ENCODE results near the gene PRSS48.
A peak's percentile ranks its signal among the peaks of the same experiment; 100 is the strongest.

PRSS48 gene

DNA sequence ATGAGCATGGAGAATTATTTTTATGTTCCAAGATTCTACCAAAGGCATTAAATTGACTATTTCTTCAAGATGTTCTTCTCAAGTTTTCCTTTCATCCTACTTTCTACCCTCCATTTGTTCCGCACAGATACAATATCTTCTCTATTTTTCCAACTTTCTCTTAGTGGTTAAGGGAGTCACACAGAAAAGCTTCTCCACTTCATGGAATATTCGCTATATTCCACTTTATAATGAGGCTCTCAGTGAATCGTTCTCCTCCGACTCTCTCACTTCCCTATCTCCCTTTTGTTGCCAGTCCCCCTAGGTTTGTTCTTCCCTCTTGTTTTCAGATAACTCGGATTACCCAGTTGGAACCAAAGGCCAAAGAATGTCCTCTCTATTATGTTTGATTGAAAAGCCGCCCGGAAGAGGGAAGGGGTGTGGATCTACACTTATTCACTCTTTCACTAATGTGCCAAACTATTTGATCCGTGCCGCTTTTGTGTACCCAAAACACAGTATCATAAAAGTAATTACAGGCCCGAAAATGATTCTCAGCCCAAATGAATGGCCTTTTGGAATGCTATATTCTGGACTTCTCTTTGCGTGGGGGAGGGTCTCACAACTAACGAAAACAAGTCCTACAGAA is 47.3 kb downstream of the PRSS48 start:
- DNase-seq (ENCODE audit: low read depth), result no peak
- H3K4me3 ChIP-seq (ENCODE audit: low read depth, low read length), result no peak overlapping the region
- no peak for TF ChIP-seq CTCF (IDR thresholded peaks at IDR 0.05; ENCODE audit: insufficient read depth, low read depth, low read length, missing control alignments)

- no peak overlapping the region for H3K4me3 ChIP-seq (ENCODE audit: low read depth, low read length)
- DNase-seq (ENCODE audit: low read depth), result no peak
Measured at GRCh38 chr4:151324752-151325110, 47.8 kb downstream of the PRSS48 start.

DNA sequence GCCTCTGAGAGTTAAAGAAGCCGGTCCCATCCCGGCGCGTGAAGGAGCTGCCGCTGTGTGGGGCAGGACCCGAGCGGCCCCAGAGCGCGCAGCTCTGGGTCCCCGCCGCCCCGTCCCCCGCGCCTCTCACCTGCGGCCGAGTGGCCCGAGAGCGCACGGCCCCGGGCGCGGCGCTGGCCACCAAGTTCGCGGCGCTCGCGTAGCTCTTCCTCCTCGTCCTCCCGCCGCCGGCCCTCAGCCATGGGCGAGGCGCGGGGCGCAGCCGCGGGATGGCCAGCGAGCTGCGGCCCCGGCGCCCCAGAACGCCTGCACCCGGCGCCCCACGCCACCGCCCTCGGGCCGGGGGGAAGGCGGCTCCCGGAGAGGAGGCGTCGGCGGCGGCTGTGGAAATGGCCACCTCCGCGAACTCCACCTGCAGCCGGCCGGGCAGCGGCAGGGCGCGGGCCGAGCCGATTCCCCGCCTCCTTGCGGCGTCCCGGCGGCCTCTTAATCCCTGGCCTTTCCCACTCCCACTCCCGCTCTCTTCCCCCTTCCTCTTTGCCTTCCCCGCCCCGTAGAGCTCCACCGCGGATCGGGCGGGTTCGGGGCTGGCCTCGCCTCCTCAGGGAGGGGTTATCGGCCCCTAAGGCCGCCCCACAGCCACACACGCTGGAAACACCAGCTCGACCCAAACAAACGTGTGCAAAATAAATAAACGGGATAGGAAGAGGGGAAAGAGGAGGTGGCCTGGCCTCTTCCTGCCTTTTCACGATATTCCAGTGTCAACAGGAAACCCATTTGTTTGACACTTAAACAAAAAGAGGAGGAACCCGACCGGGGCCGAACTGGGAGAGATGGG is 48.4 kb downstream of the PRSS48 start, which contains the start of gene SH3D19:
Gene SH3D19, minus strand, starts transcription at position 495 of the 838 bp plus-strand sequence. Its CDS starts 253 bp downstream, at position 242.
- no peak for TF ChIP-seq CTCF (IDR thresholded peaks at IDR 0.05; ENCODE audit: insufficient read depth, low read depth, low read length, missing control alignments)
- no peak within 1 kb of the TSS for H3K4me3 ChIP-seq (ENCODE audit: low read depth, low read length)
- no peak for DNase-seq (ENCODE audit: low read depth)

More at GRCh38 chr4:151324752-151325110, 47.8 kb downstream of the PRSS48 start:
- TF ChIP-seq CTCF (IDR thresholded peaks at IDR 0.05; ENCODE audit: insufficient read depth, low read depth, low read length, missing control alignments), result no peak

- DNase-seq (ENCODE audit: low read depth), result no peak
- no peak overlapping the region for H3K4me3 ChIP-seq (ENCODE audit: low read depth, low read length)
- no peak for TF ChIP-seq CTCF (IDR thresholded peaks at IDR 0.05; ENCODE audit: insufficient read depth, low read depth, low read length, missing control alignments)
Measured at GRCh38 chr4:151325949-151326246, 48.9 kb downstream of the PRSS48 start.

DNA sequence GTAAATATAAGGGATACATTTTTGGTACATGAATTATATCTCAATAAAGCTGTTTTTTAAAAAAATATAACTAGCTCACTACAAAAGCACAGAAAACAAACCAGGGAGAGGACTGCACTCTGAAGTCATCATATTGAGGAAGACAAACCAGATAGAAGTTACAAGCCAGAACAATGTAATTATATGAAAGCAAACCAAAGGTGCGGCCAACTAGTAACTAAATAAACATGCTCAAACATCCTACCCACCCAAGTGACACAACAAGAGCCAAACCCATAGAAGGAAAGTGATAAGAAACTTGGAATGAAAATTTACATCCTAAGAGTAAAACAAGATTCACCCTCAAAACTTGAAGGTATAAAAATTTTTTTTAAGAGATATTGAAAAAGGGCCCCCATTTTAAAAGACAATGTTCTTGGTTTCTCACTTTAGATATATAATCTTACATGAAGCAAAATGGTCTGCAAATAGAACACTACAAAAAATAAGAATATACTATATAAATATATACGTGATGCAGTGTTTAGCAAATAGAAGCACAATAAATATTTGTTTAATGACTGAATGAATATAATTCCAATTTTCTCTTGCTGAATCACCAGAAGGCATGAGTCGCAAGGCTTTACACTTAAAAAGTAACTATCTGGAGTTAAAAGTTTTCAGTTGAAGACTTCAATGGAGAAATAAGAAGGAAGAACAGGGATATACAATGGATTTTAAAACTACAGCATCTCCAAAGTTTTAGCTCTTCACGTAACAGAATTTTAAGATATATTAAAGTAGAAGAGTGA is 52.5 kb downstream of the PRSS48 start:
- no peak for DNase-seq (ENCODE audit: low read depth)
- TF ChIP-seq CTCF (IDR thresholded peaks at IDR 0.05; ENCODE audit: insufficient read depth, low read depth, low read length, missing control alignments), result no peak
- no peak overlapping the region for H3K4me3 ChIP-seq (ENCODE audit: low read depth, low read length)

GRCh38 chr4:151331276-151332042 is 54.5 kb downstream of the PRSS48 start:
- H3K4me3 ChIP-seq (ENCODE audit: low read depth, low read length), result no peak overlapping the region
- no peak for TF ChIP-seq CTCF (IDR thresholded peaks at IDR 0.05; ENCODE audit: insufficient read depth, low read depth, low read length, missing control alignments)
- peak; percentile 5 for DNase-seq (ENCODE audit: low read depth)

Data from GM12865 (cell line).